GM19238 (cell line): ENCODE measurements around the gene NUDT1.
"Not testable (repeated sequence)": the region's sequence is repeated elsewhere in the genome, so short reads cannot be mapped to it uniquely, and the experiment has no call there.

Experiments used
- DNase-seq: peaks from one replicate; pipeline ENCODE4 v3.0.0; 2011; ENCODE audit warnings: low spot score; ENCODE audit not compliant: insufficient read length

Gene NUDT1

DNA sequence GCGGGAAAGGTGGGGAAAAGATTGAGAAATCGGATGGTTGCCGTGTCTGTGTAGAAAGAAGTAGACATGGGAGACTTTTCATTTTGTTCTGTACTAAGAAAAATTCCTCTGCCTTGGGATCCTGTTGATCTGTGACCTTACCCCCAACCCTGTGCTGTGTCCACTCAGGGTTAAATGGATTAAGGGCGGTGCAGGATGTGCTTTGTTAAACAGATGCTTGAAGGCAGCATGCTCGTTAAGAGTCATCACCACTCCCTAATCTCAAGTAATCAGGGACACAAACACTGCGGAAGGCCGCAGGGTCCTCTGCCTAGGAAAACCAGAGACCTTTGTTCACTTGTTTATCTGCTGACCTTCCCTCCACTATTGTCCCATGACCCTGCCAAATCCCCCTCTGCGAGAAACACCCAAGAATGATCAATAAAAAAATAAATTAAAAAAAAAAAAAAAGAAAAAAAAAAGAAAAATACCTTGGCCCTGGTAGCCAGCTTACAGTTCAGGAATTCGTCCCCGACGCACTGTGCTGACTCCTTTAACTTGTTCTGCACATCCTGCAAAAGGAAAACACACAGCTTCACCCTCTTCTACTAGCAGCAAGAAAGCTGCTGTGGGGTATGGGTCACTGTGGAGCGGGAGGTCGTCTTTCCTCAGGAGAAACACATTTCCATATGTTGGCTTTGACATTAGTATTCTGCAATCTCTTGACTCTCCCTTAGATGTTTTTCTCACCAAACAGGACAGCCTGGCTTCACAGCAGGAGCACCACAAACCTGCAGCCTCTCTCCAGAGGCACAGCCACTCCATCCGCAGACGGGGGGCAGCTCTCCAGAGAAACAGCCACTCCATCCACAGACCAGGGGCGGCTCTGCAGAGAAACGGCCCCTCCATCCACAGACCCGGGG, 27.3 kb downstream of the NUDT1 start:
- DNase-seq, result not testable (repeated sequence)

DNA sequence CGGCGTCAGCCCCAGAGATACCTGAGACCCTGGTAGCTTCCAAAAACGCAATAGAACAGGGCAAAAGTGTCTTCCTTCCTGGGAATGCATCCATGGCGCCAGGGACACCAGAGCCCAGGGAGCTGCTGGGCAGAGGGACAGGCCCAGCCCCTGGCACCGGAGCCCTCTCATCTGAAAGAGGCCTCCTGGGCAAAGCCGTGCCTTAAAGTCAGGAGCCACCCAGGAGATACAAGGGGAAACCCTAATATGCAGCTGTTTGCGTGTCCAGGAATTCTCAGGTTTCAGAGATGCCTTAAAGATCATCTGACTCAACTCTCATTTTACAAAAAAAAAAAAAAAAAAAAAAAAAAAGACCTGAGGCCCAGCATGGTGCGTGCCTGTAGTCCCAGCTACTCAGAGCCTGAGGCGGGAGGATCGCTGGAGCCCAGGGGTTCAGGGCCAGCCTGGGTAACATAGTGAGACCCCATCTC, 28.0 kb downstream of the NUDT1 start:
- DNase-seq, result no peak

DNA sequence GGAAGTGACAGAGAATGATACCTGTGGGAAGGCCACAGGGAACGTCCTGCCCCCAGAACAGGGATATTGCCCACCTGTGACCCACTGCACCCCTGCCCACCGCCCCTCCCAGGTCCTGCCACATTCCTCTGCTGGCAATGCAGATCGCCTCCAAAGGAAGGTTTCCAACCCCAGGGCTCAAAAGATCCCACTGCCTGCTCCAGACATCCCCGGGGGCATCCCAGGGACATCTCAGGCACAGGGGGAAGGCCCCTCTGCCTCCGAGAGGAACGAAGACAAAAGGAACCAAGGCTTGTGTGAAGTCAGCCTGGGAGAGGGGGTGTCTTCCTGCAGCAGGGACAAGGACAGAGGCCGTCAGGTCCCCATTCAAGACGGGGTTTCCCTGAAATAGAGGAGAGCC, 28.5 kb downstream of the NUDT1 start:
- no peak for DNase-seq

DNA sequence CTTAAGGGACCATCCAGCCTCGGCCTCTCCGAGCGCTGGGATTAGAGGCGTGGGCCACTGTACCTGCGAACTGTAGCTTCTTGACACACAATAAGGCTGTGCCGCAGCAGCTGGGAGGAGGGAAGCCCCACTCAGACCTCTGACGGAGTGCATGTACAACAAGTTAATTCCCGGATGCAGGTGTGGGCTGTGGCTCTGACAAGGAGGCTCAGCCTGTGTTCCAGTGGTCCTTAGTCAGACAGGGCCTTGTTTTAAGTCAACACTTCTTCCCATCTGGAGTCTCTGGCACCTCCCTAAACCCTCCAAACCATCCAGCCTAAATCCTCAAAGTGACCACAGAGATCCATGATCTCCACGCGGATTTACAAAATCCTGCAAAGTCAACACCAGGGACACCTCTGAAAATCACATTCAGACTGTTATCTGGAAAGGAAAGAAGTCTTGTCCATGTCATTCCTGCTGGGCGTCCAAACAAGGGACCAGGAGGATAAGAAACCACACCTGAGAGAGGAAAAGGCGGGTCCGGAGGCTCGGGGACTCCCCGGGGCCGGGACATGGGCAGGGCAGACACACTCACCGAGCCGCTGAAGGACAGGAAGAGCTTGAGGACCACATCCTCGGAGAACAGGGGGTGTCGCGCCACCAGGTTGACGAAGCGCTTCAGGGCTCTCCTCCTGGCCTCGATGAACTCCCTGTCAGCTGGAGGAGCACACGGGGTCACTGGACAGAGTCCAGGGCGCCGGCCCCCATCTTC, 29.4 kb downstream of the NUDT1 start:
- no peak for DNase-seq

DNA sequence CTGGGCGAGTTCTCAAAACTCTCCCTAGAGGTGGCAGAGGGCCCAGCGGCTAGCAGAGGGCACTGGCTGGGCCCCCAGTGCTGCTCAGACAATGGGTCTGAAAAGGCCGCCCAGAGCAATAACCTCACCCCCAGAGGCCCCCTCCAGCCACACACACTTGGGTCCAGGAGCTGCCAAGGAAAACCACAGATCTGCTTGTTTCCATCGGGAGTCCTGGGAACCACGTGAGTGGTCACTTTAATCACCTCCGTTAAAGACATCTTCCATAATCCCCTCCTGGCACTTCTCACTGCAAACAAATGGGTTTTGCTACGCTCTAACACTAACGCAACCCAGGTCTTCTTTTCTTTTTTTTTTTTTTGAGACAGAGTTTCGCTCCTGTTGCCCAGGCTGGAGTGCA, 30.0 kb downstream of the NUDT1 start:
- DNase-seq, result no peak

DNA sequence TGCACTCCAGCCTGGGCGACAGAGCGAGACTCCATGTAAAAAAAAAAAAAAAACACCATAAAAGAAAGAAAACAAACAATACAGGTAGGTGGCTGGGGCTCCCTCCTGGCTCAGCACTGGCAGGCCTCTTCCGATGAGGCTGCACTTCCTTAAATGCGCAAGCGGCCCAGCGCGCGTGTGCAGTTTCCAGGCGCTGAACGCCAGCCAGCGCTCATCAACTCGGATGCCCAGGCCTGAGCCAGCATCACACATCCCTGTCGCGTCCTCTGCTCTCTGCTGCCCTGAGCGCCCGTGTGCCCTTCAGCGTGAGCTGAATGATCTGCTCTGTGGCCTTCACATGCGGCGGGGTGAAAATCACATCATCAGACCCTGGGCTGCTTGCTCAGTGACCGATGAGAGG, 31.8 kb downstream of the NUDT1 start:
- DNase-seq, result no peak

DNA sequence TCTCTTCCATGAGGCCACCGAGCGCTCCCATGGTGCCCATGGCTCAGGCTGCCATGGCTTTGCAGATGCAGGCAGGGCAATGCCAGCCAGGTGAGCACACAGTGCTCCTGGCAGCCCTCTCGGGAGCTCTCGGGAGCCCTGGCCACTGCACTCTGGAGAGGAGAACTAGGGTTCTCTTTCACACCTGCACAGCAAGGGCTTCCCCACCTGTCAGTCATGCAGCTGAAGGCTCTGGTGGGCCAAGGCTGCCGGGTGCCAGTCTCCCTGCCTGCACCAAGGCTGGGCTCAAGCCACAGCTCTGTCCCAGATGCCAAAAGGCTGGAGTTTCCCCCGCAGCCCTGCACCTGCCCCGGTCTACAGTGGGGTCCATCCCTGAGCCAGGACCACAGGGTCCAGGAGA, 32.6 kb downstream of the NUDT1 start:
- no peak for DNase-seq

DNA sequence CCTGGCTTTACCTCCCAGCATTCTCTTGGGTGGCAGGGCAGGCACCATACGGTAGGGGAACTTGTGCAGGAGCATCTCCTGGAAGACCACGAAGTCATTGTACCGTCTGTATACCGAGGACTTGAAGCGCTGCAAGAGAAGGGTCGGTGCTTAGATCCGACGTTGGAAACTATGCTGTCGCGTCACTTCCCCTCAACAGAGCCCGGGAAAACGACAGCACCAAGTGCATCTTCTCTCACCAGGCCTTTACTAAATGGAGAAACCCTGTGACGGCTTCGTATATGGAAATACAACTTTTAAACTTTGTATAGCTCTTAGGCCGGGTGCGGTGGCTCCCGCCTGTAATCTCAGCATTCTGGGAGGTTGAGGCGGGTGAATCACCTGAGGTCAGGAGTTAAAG, 33.1 kb downstream of the NUDT1 start:
- no peak for DNase-seq

DNA sequence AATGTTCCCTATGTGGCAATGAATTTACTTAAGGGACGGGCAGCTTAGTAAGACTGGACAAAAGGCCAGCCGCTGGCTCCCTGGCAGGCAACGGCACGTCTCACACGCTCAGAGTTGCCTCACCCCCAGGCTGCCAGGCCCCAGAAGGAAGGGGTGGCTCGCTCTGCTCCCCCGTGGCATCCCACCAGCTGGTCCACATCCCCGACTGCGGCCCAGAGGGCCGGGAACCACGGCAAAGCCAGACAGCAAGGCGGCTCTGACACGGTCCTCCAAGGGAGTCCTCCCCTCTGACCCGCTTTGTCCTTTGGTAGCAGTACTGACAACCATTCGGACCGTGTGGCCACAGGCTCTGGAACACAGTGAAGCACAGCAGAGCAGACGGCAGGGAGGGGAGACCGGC, 34.1 kb downstream of the NUDT1 start:
- DNase-seq, result no peak

DNA sequence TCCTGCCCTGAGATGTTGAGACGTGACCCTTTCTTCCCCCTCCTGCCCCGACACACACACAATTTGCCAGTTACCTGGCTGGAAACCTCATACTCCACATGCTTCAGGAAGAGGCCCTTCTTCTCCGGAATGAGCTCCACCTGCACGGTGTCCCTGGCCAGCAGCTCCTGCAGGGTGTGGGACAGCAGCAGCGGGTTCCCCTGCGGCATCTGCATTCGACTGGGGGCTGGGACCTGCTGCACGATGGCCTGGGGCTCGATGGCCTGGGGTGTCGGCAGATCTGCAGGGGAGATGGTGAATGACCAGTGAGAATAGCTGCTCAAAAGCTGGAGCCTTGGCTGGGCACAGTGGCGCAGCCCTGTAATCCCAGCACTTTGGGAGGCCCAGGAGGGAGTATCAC, 36.0 kb downstream of the NUDT1 start:
- DNase-seq, result no peak

DNA sequence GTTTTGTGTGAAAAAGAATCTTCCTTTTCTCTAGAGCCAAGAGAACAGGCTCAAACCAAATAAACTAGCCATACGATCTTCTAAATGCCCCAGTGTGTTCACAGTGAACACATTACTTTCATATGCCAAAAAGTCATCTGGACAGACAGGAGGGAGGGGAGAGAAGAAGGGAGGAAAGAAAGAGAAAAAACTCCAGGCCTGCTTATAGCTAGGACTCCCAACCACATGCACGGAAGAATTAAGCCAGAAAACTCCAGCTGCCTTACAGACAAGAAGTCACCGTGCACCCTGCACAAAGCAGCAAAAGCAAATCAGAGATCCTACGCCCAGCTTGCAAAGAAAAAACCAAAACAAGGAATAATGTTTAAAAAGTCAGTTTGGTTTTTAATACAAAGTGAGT, 37.9 kb downstream of the NUDT1 start:
- DNase-seq, result no peak

DNA sequence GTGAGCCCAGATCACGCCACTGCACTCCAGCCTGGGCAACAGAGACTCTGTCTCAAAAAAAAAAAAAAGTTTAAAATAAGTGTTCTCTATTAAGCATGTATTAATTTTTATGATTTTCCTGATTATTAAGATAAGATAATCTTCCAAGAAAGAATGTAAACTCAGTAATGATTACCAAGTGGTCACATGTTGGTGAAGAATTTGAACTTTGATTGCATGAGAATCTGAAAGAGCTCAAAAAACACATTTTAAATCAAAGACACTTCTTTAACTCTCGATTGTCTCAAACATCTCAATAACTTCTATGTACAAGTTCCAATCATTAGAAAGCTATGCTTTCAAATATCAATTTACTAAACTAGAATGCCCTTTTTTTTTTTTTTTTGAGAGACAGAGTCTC, 38.4 kb downstream of the NUDT1 start:
- DNase-seq, result no peak

DNA sequence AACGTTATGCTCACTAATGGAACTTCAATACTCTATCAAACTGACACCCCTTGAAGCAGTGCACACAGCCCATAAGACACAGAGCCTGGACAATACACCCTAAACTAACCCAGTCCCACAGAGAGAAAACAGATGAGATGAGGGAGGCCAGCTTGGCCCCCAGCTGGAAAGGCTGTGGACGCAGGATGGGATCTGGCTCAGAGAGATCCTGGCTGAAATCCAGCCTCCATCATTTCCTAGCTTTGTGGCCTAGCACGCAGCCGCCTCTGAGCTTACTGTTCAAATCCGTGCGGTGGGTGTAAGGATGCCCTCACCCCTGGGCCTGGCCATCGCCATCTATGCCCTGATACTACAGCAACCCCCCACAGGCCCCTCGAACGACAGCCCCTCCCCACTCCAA, 39.5 kb downstream of the NUDT1 start:
- no peak for DNase-seq

DNA sequence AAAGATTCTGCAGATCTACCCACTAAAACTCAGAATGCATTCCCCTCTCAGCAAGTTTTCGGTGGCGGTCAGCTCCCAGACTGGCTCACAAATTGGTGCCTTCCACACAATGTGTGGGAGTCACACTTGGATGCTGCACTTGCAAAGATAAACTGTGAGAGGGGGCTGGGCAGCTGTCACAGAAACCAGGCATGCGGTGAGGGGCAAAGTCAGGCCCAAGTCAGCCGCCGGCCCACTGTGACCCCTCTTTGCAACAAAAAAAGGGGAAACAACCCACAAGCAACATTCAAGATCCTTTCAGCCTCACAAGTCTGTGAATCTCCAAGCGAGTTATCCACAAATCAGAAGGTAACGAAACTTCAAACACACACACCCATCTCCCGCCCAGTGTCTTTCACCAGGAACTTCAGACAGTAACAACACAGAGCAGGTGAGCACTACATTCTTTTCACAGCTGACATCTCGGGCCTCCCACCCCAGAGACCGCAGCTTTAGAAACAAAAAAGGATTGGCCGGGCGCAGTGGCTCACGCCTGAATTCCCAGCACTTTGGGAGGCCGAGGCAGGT, 40.2 kb downstream of the NUDT1 start:
- no peak for DNase-seq

DNA sequence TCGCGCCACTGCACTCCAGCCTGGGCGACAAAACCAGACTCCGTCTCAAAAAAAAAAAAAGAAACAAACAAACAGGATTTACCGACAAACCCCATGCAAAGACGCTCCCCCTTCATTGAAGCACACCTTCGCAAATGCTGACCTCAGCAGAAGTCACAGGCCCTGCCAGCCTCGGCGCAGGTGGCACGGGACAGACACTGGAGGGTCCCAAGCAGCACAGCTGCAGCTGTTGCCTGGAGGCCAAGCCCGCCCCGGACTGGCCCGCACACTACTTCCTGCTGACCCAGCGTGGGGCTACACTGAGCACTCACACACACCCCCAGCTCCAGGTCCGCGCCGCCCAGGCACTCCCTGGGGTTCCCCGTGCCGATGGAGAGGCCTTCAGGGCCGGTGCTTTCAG, 41.0 kb downstream of the NUDT1 start:
- DNase-seq, result no peak

DNA sequence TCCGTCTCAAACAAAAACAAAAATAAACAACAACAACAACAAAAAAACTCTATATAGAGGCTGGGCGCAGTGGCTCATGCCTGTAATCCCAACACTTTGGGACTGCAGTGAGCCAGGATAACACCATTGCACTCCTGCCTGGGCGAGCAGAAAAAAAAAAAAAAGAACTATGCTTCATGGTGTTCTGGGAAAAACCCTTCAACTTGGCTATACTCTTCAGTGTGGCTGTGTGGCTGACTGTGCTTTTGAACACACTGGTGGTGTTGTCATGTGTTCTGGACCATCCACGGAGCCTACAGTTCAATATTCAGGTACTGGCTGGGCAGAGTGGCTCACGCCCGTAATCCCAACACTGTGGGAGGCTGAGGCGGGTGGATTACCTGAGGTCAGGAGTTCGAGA, 45.7 kb downstream of the NUDT1 start:
- no peak for DNase-seq

DNA sequence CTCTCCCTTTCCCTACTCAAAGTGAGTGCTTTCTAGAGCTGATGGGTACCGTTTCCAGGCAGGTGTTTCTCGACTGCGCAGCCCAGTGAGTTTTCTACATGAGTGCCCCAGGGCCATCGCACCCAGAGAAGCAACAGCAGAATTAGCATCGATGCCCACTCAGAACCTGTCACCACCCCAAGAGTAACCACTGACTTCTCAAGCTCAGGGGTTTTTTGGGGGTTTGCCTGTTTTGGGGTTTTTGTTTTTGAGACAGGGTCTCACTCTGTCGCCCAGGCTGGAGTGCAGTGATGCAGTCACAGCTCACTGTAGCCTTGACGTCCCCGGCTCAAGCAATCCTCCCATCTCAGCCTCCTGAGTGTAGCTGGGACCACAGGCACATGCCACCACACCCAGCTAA, 46.5 kb downstream of the NUDT1 start:
- DNase-seq, result no peak

DNA sequence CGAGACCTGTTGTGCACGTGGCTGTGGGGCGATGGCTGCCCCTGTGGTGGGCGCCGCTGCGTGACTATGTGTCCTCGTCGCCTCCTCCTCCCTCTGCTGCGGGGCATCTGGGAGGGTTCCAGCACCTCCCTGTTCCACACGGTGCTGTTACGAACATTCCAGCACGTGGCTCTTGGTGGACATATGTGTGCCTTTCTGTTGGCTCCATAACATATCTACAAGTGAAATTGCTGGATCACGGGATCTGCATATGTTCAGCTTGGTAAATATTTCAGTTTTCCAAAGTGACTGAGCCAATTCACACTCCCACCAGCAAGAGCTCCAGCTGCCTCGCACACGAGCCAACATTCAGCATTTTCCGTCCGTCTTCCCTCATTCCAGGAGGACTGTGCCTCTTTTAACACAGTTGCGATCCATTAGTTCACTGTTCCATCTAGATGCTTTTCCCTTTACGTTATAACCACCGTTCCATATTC, 47.1 kb downstream of the NUDT1 start:
- no peak for DNase-seq

DNA sequence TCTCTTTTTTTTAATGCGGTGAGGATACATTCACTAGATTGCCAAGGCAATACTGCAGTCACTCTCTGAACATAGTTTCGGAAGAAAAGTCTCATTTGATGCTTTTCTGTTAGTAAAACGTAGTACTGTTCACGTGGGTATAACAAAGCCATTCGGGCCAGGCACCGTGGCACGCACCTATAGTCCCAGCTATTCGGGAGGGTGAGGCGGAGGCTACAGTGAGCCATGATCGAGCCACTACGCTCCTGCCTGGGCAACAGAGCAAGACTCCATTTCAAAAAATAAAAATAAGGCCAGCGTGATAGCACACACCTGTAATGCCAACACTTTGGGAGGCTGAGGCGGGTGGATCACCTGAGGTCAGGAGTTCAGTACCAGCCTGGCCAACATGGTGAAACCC, 47.6 kb downstream of the NUDT1 start:
- DNase-seq, result no peak

DNA sequence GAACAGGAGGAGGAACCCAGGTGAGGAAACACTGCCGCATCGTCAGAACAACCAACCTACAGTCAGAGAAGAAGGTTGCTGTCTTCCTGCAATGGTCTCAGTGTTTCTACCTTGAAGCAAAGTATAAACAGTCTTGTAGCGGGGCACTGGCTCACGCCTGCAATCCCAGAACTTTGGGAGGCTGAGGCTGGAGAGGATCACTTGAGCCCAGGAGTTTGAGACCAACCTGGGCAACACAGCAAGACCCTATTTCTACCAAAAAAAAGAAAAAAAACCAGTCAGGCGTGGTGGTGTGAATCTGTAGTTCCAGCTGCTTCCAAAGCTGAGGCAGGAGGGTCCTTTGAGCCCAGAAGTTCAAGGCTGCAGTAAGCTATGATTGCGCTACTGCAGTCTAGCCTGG, 48.9 kb downstream of the NUDT1 start:
- DNase-seq, result no peak

DNA sequence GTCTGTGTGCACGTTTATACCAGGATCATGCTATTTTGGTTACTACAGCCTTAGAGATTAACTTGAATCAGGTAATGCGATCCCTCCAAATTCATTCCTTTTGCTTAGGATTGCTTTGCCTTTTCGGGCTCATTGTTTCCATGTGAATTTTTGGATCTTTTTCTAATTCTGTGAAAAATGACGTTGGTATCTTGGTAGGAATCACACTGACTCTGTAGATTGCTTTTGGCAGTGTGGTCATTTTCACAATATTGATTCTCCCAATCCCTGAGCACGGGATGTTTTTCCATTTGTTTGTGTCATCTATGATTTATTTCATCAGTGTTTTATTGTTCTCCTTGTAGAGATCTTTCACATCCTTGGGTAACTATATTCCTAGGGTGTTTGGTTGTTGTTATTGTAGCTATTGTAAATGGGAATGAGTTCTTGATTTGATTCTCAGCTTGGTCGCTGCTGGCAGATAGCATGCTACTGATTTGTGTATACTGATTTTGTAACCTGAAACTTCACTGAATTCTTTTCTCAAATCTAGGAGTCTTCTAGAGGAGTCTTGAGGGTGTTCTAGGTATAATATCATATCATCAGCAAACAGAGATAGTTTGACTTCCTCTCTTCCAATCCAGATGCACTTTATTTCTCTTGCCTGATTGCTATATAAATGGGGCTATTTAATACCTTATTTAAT, 54.1 kb downstream of the NUDT1 start:
- no peak for DNase-seq

DNA sequence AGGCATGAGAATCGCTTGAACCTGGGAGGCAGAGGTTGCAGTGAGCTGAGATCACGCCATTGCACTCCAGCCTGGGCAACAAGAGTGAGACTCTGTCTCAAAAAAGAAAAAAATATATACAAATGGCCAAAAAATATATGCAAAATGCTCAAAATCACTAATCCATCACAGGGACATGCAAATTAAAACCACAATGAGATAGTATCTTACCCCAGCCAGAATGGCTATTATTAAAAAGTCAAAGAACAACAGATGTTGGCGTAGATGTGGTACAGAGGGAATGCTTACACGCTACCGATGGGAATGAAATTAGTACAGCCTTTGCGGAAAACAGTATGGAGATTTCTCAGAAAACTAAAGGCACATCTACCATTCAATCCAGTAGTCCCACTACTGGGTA, 54.8 kb downstream of the NUDT1 start:
- no peak for DNase-seq
